ENCODE results near the gene NCR3LG1.

Gene NCR3LG1

GRCh38 chr11:17396598-17397310, 45.2 kb downstream of the NCR3LG1 start:
- H3K4me3 ChIP-seq (ENCODE audit: low read depth, low read length), result no peak overlapping the region
- no peak for DNase-seq (ENCODE audit: low read depth)
- TF ChIP-seq, protein P1, sequence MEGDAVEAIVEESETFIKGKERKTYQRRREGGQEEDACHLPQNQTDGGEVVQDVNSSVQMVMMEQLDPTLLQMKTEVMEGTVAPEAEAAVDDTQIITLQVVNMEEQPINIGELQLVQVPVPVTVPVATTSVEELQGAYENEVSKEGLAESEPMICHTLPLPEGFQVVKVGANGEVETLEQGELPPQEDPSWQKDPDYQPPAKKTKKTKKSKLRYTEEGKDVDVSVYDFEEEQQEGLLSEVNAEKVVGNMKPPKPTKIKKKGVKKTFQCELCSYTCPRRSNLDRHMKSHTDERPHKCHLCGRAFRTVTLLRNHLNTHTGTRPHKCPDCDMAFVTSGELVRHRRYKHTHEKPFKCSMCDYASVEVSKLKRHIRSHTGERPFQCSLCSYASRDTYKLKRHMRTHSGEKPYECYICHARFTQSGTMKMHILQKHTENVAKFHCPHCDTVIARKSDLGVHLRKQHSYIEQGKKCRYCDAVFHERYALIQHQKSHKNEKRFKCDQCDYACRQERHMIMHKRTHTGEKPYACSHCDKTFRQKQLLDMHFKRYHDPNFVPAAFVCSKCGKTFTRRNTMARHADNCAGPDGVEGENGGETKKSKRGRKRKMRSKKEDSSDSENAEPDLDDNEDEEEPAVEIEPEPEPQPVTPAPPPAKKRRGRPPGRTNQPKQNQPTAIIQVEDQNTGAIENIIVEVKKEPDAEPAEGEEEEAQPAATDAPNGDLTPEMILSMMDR (IDR thresholded peaks at IDR 0.05; ENCODE audit: insufficient read depth, low read depth, low read length, missing control alignments), result no peak

DNA sequence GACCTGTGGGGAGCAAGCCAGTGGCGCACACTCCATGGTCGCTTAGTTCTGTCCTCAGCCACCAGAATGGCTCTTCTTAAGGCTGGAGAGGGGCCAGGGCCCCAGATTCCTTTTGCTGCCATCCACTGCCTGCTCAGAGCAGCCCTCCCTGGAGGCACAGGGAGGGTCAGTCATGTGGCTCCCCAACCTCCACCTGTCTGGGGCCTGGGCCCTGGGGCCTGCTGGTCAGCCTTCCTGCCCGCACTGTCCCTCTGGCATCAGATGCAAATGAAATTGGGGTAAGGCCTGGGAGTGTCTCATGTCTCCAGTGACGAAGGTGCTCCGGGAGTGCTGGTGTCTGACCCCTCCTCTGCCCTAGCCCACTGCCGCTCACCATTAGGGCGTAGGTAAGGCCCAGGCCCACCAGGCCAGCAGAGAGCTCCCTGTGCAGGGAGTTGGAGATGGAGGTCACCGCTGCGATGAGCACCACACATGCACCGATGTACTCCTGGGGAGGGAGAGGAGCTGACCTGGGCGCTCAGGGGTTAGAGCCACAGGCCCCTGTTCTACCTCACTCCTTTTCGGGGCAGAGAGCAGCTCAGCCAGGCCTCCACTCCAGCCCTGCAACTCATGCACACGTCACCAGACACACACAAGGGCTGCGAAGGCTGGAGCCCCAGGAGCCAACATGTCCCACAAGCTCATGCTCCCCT, 45.9 kb downstream of the NCR3LG1 start:
- TF ChIP-seq, protein P1 (IDR thresholded peaks at IDR 0.05; ENCODE audit: insufficient read depth, low read depth, low read length, missing control alignments), result no peak
- no peak for DNase-seq (ENCODE audit: low read depth)
- H3K4me3 ChIP-seq (ENCODE audit: low read depth, low read length), result no peak overlapping the region

- no peak overlapping the region for H3K4me3 ChIP-seq (ENCODE audit: low read depth, low read length)
- TF ChIP-seq, protein P1 (IDR thresholded peaks at IDR 0.05; ENCODE audit: insufficient read depth, low read depth, low read length, missing control alignments), result no peak
- no peak for DNase-seq (ENCODE audit: low read depth)
These were observed 47.6 kb downstream of the NCR3LG1 start for GRCh38 chr11:17399236-17399635.

DNA sequence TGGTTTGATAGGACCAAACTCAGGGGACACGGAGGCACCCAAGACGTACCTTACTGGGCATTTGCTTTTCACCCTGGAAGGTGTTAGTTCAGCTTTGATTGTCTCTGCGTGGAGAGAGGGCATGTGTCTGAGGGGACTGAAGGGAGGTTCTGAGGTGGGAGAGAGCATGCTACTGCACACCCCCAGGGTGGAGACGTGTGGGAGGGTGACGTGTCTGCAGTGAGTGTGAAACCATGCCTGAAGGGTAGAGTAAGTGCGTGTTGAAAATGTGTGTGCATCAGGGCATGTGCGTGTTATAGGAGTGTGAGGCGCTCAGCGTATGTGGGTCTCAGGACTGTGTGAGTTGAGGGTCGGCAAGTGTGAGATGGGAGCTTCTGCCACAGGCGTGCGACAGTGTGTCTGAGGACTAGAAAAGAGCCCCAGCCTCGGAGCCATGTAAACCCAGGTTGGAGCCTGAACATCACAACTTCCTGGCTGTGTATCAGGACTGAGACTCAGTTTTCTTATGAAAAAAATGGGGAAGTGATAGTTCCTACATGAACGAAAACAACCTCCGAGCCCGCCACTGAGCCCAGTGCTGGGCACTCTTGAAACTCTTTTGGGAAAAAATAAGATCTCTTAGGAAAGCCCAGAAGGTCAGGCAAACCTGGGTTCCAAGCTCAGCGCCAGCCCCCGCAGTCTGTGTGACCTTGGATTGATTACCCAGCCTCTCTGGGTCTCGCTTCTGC, 48.6 kb downstream of the NCR3LG1 start:
- TF ChIP-seq, protein P1 (IDR thresholded peaks at IDR 0.05; ENCODE audit: insufficient read depth, low read depth, low read length, missing control alignments), result no peak
- no peak overlapping the region for H3K4me3 ChIP-seq (ENCODE audit: low read depth, low read length)
- DNase-seq (ENCODE audit: low read depth), result peak; percentile 35

DNA sequence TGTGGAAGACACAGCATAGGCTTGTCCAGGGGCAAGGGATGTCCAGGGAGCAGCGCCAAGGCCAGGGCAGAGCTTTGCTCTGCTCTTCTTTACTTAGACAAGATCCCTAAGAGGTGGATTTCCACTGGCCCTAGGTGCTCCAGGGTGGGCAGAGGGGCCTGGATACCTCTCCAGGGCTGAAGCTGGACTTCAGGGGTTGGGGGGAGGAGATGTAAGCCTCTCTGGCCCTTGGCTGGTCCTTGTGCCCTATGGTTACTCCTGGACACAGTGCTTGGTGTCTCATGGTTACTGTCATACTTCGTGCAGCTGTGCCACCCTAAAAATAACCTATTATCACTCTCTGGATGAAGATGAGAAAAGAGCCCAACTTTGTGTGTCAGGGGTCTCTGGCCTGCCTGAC, 49.7 kb downstream of the NCR3LG1 start:
- H3K4me3 ChIP-seq (ENCODE audit: low read depth, low read length), result no peak overlapping the region
- no peak for DNase-seq (ENCODE audit: low read depth)
- TF ChIP-seq, protein P1 (IDR thresholded peaks at IDR 0.05; ENCODE audit: insufficient read depth, low read depth, low read length, missing control alignments), result no peak

GRCh38 chr11:17401841-17402240, 50.2 kb downstream of the NCR3LG1 start:
- TF ChIP-seq, protein P1 (IDR thresholded peaks at IDR 0.05; ENCODE audit: insufficient read depth, low read depth, low read length, missing control alignments), result no peak
- DNase-seq (ENCODE audit: low read depth), result no peak
- no peak overlapping the region for H3K4me3 ChIP-seq (ENCODE audit: low read depth, low read length)
